GM12873 (cell line): ENCODE measurements around the gene DHRS7.

Source experiments
- TF ChIP-seq, protein P1 (sequence below): IDR thresholded peaks from 2 replicates; pipeline ENCODE4 v1.5.1; 2012; ENCODE audit warnings: low read depth, mild to moderate bottlenecking, moderate library complexity, low read length, control low read depth; ENCODE audit not compliant: insufficient read depth; ENCODE audit errors: missing control alignments

The DHRS7 gene

DNA sequence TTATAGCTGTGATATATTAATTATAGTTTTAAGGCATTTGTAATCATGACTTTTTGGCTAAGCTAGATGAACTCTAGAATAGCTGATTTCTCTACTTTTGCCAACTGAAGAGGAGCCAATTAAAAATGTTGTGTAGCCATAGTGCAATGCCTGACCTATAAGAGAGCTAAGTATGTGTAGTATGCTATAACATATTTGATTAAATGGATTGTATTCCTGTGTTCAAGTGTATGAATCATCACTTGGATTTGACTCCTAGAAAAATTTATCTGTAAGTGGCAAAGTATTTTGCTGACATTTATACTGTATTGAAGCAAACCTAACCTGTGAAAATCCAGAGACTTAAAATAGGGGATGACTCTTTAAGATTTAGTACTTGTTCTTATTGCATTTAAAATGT lies 39.3 kb downstream of the DHRS7 start:
- TF ChIP-seq, protein P1, sequence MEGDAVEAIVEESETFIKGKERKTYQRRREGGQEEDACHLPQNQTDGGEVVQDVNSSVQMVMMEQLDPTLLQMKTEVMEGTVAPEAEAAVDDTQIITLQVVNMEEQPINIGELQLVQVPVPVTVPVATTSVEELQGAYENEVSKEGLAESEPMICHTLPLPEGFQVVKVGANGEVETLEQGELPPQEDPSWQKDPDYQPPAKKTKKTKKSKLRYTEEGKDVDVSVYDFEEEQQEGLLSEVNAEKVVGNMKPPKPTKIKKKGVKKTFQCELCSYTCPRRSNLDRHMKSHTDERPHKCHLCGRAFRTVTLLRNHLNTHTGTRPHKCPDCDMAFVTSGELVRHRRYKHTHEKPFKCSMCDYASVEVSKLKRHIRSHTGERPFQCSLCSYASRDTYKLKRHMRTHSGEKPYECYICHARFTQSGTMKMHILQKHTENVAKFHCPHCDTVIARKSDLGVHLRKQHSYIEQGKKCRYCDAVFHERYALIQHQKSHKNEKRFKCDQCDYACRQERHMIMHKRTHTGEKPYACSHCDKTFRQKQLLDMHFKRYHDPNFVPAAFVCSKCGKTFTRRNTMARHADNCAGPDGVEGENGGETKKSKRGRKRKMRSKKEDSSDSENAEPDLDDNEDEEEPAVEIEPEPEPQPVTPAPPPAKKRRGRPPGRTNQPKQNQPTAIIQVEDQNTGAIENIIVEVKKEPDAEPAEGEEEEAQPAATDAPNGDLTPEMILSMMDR: no peak

DNA sequence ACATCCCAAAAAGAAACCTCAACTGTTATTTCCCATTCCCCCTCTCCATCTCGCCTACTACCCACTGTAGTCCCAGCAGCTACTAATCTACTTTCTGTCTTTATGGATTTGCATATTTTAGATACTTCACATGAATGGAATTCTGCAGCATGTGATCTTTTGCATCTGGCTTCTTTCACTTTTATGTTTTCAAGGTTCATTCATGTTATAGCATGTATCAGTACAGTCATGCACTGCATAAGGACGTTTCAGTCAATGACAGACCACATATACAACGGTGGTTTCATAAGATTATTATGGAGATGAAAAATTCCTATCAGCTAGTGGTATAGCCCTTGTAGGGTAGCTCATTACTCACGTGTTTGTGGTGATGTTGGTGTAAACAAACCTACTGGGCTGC lies 49.0 kb downstream of the DHRS7 start:
- TF ChIP-seq, protein P1: no peak

DNA sequence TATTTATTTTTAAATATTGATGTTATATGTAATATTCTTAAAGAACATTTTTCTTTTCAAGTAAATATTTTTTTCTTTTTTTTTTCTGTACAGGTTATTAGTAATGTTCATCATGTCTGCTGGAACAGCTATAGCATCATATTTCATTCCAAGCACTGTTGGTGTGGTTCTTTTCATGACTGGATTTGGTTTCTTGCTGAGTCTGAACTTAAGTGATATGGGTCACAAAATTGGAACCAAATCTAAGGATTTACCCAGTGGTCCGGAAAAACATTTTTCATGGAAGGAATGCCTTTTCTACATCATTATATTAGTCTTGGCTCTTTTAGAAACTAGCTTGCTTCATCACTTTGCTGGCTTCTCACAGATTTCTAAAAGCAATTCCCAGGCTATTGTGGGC lies 50.3 kb downstream of the DHRS7 start:
- TF ChIP-seq, protein P1: no peak

DNA sequence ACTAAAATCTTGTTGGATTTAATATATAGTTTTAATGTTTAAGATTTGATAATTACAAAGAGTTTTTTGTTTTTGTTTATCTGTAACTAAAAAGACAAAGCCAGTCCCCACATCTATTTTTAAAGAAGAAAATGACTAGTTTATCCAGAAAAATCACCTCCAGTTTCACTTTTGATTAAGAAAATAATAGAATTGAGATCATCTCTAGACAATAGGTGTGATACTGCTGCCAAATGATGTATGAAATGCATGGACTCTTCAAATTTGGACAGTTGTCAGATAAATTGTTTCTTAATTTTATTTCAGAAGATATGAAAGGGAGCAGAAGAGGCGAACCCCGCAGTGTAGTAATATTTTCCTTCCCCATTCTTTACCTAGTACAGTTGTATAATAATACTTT lies 53.5 kb downstream of the DHRS7 start:
- TF ChIP-seq, protein P1: no peak

DNA sequence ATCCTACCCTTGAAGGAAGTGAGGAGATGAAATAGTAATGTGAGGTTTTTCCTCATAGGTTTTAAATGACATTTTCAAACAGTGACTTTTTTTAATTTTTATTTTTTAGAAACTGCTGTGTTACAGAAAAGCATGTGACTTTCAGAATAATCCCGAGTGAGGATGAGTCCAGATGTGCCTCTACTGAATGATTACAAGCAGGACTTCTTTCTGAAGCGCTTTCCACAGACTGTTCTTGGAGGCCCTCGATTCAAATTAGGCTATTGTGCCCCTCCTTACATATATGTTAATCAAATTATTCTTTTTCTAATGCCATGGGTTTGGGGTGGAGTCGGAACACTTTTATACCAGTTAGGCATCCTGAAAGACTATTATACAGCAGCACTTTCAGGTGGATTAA lies 57.7 kb downstream of the DHRS7 start:
- TF ChIP-seq, protein P1: no peak

DNA sequence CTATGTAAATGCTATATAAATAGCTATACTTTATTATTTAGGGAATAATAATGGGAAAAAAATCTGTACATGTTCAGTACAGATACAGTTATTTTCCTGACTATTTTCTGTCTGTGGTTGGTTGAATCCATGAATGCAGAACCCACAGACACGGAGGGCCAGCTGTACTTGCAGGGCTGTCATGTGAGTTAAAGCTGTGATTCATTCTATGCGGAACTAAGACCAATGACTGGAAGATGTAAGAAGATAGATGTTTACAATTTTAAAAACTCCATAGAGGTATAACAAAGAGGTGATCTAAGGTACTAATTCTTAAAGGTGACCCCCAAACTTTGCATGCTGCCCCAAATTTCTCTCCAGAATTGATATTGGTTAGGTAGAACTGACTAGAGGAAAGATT lies 58.9 kb downstream of the DHRS7 start:
- TF ChIP-seq, protein P1: no peak

DNA sequence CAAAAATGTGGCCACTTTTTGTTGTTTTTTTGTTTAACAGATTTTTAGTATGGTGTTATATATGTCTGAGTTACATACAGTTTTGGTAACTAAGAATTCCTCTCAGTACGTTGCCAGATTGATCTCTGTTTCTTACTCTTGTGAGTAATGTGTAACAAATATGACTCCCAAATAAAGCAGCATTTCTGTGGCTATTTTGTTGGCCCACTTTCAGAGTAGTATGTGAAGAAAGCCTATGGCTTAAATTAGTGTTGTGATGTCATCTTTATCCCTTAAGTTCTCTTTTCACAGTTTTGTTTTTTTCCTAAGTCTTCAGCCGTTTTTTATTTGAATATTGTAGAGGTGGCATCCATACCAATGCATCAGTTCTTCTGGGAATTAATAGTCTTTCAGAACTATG lies 62.8 kb downstream of the DHRS7 start:
- TF ChIP-seq, protein P1: no peak

DNA sequence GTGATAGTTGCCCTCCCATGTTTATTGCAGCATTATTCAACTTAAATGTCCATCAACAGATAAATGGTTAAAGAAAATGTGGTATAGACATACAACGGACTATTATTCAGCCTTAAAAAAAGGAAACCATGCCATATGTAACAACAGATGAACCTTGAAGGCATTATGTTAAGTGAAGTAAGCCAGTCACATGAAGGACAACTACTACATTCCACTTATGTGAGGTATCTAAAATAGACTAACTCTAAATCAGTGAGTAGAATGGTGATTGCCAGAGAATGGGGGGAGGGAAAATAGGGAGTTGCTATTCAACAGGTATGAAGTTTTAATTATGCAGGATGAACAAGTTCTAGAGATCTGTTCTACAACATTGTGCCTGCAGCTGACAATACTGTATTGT lies 63.4 kb downstream of the DHRS7 start:
- TF ChIP-seq, protein P1: no peak
